OCI-LY3 (cell line): ENCODE results near the gene ARPIN.

Source experiments
- H2AFZ ChIP-seq: fragments of 200-600, 300-600 bp; shearing (Covaris generic); 2 replicates; pipeline ENCODE4 v1.6.0; 2014; ENCODE audit warnings: antibody characterized with exemption, low read depth, low read length
- H3K27ac ChIP-seq: fragments of 200-600, 300-600 bp; sonication (generic); 2 replicates; pipeline ENCODE4 v1.5.1; 2014; ENCODE audit warnings: mild to moderate bottlenecking, low read length, moderate library complexity, mixed read lengths
- H3K27me3 ChIP-seq: fragments of 200-600, 300-600 bp; sonication (generic); 2 replicates; pipeline ENCODE4 v1.6.1; 2014; ENCODE audit warnings: low read depth, low read length, mixed read lengths
- H3K36me3 ChIP-seq: fragments of 200-600, 300-600 bp; sonication (generic); replicated peaks from 2 replicates; pipeline ENCODE3; 2014; ENCODE audit warnings: low read depth, low read length, mixed read lengths
- H3K4me1 ChIP-seq: fragments of 300-600, 200-600 bp; sonication (generic); 2 replicates; pipeline ENCODE4 v1.6.1; 2014; ENCODE audit warnings: low read length, mixed read lengths
- H3K4me2 ChIP-seq: fragments of 200-600, 300-600 bp; sonication (generic); 2 replicates; pipeline ENCODE4 v1.6.1; 2014; ENCODE audit warnings: low read length, mixed read lengths
- H3K4me3 ChIP-seq: fragments of 300-600, 200-600 bp; sonication (generic); 2 replicates; pipeline ENCODE4 v1.5.1; 2014; ENCODE audit warnings: antibody characterized with exemption, mild to moderate bottlenecking, low read length, moderate library complexity
- H3K79me2 ChIP-seq: fragments of 300-600, 200-600 bp; shearing (Covaris generic); 2 replicates; pipeline ENCODE4 v1.6.1; 2014; ENCODE audit warnings: mild to moderate bottlenecking, low read length, mixed read lengths
- H3K9ac ChIP-seq: fragments of 300-600, 200-600 bp; shearing (Covaris generic); 2 replicates; pipeline ENCODE4 v1.6.0; 2014; ENCODE audit warnings: mild to moderate bottlenecking, low read length, moderate library complexity
- H3K9me3 ChIP-seq: fragments of 200-600, 300-600 bp; shearing (Covaris generic); 2 replicates; pipeline ENCODE4 v1.6.1; 2014; ENCODE audit warnings: low read length, mixed read lengths; ENCODE audit not compliant: insufficient read depth
- H4K20me1 ChIP-seq: fragments of 200-600, 300-600 bp; sonication (generic); 2 replicates; pipeline ENCODE4 v1.6.1; 2016; ENCODE audit warnings: low read length, mixed read lengths; ENCODE audit not compliant: insufficient read depth
- CTCF ChIP-seq: fragments of 200-600, 300-600 bp; sonication (generic); IDR thresholded peaks from 2 replicates; pipeline ENCODE4 v1.5.1; 2014; ENCODE audit warnings: antibody characterized with exemption, low read length, low read depth
- EZH2phosphoT487 ChIP-seq: fragments of 200-600 bp; shearing (Covaris generic); IDR thresholded peaks from 2 replicates; pipeline ENCODE4 v1.6.1; 2018; ENCODE audit warnings: antibody characterized with exemption, mixed run types, low read depth

ARPIN gene

GRCh38 chr15:89936051-89936785 lies 23.5 kb upstream of the ARPIN start:
- H3K36me3 ChIP-seq = no peaks in the 10 kb centered on the region
- H3K4me1 ChIP-seq = no peaks in the 10 kb centered on the region
- H3K4me3 ChIP-seq = no peak overlapping the region
- H3K27me3 ChIP-seq = 0 out of 2 replicates have a peak, but pooled peaks cover 3% of the 10 kb centered on the region
- H3K9ac ChIP-seq = no peak overlapping the region
- no peaks in the 10 kb centered on the region for H4K20me1 ChIP-seq
- H2AFZ ChIP-seq = no peak overlapping the region
- no peak overlapping the region for H3K4me2 ChIP-seq
- no peaks in the 10 kb centered on the region for H3K79me2 ChIP-seq
- no peak overlapping the region for H3K27ac ChIP-seq
- TF ChIP-seq EZH2phosphoT487 (no peak), CTCF (no peak)
- no peaks in the 10 kb centered on the region for H3K9me3 ChIP-seq

GRCh38 chr15:89932880-89933279 lies 20.1 kb upstream of the ARPIN start:
- H3K9me3 ChIP-seq = no peaks in the 10 kb centered on the region
- no peak overlapping the region for H2AFZ ChIP-seq
- no peaks in the 10 kb centered on the region for H3K79me2 ChIP-seq
- H4K20me1 ChIP-seq = no peaks in the 10 kb centered on the region
- no peak overlapping the region for H3K9ac ChIP-seq
- TF ChIP-seq EZH2phosphoT487 (no peak), CTCF (no peak)
- no peak overlapping the region for H3K4me2 ChIP-seq
- no peak overlapping the region for H3K27ac ChIP-seq
- no peaks in the 10 kb centered on the region for H3K27me3 ChIP-seq
- no peak overlapping the region for H3K4me3 ChIP-seq
- no peaks in the 10 kb centered on the region for H3K4me1 ChIP-seq
- no peaks in the 10 kb centered on the region for H3K36me3 ChIP-seq

- H3K9ac ChIP-seq = no peak overlapping the region
Measured at GRCh38 chr15:89928421-89928820, 15.7 kb upstream of the ARPIN start.

GRCh38 chr15:89926158-89926557 lies 13.4 kb upstream of the ARPIN start:
- Histone ChIP-seq H3K27ac (no peak overlapping the region), H3K36me3 (no peaks in the 10 kb centered on the region), H3K27me3 (no peaks in the 10 kb centered on the region), H3K79me2 (no peaks in the 10 kb centered on the region), H4K20me1 (no peaks in the 10 kb centered on the region), H2AFZ (no peak overlapping the region), H3K4me3 (no peak overlapping the region), H3K4me1 (no peaks in the 10 kb centered on the region), H3K4me2 (no peak overlapping the region), H3K9me3 (no peaks in the 10 kb centered on the region), H3K9ac (no peak overlapping the region)
- no peak for TF ChIP-seq EZH2phosphoT487
- no peak for TF ChIP-seq CTCF

More at GRCh38 chr15:89928421-89928820, 15.7 kb upstream of the ARPIN start:
- no peak overlapping the region for H3K4me2 ChIP-seq
- no peak overlapping the region for H3K27ac ChIP-seq
- H3K4me1 ChIP-seq = no peaks in the 10 kb centered on the region
- H2AFZ ChIP-seq = no peak overlapping the region
- H4K20me1 ChIP-seq = no peaks in the 10 kb centered on the region
- no peaks in the 10 kb centered on the region for H3K36me3 ChIP-seq
- no peaks in the 10 kb centered on the region for H3K27me3 ChIP-seq
- TF ChIP-seq CTCF (no peak), EZH2phosphoT487 (no peak)
- no peaks in the 10 kb centered on the region for H3K79me2 ChIP-seq
- H3K4me3 ChIP-seq = no peak overlapping the region
- H3K9me3 ChIP-seq = no peaks in the 10 kb centered on the region
